A673 (cell line): ENCODE data around the gene MAML2. TPM values are rescaled to one million over a fixed set of nuclear protein-coding genes. Genes with fewer than 3 reads are reported as not detected.

Experiments used
- BruUV-seq: library from RNA; stranded (reverse); fragments of 400-500 nt; replicated peaks from 2 replicates; lab custom pipeline; 2021; lab: Mats Ljungman, UMichigan
- CTCF ChIA-PET: fragments of 300-600 bp; sonication (Branson Sonifier 250); formaldehyde crosslinking; loops from one replicate; lab custom pipeline; 2022; ENCODE audit warnings: antibody characterized with exemption; lab: Charles Lee
- POLR2A ChIA-PET: fragments of 300-600 bp; sonication (Branson Sonifier 250); formaldehyde crosslinking; loops from one replicate; lab custom pipeline; 2022; ENCODE audit warnings: antibody characterized with exemption; ENCODE audit not compliant: low non-redundant PET; lab: Charles Lee
- DNase-seq: peaks from one replicate; pipeline ENCODE4 v3.0.0-alpha.2; 2015; ENCODE audit warnings: low spot score
- H3K27ac ChIP-seq: fragments of 200-600 bp; sonication (generic); 2 replicates; pipeline ENCODE4 v1.5.1; 2016; ENCODE audit warnings: mixed run types, low read depth, mild to moderate bottlenecking, mixed read lengths, antibody characterized with exemption, low read length; ENCODE audit not compliant: poor library complexity, severe bottlenecking
- H3K27me3 ChIP-seq: fragments of 200-600 bp; sonication (generic); replicated peaks from 2 replicates; pipeline ENCODE4 v1.6.1; 2017; ENCODE audit warnings: mixed run types, low read depth, mild to moderate bottlenecking, mixed read lengths, antibody characterized with exemption, low read length; ENCODE audit not compliant: insufficient read depth, poor library complexity
- H3K36me3 ChIP-seq: fragments of 200-600 bp; sonication (generic); 2 replicates; pipeline ENCODE4 v1.6.1; 2016; ENCODE audit warnings: mixed run types, mild to moderate bottlenecking, mixed read lengths, antibody characterized with exemption, low read length; ENCODE audit not compliant: insufficient read depth, poor library complexity, severe bottlenecking
- H3K4me1 ChIP-seq: fragments of 200-600 bp; sonication (generic); 2 replicates; pipeline ENCODE4 v1.6.1; 2017; ENCODE audit warnings: mixed run types, mild to moderate bottlenecking, mixed read lengths, antibody characterized with exemption, low read length; ENCODE audit not compliant: insufficient read depth, poor library complexity, severe bottlenecking
- H3K4me3 ChIP-seq: fragments of 200-600 bp; sonication (generic); 2 replicates; pipeline ENCODE4 v1.5.1; 2016; ENCODE audit warnings: low read depth, mixed run types, mild to moderate bottlenecking, mixed read lengths, low read length; ENCODE audit not compliant: poor library complexity, severe bottlenecking
- H3K9me3 ChIP-seq: fragments of 200-600 bp; sonication (generic); 2 replicates; pipeline ENCODE4 v1.6.1; 2016; ENCODE audit warnings: mixed run types, low read depth, mild to moderate bottlenecking, mixed read lengths, antibody characterized with exemption, low read length; ENCODE audit not compliant: poor library complexity, severe bottlenecking
- CTCF ChIP-seq: fragments of 300-800, 200-600 bp; sonication (generic); conservative IDR thresholded peaks from 2 replicates; pipeline ENCODE4 v1.5.1; 2017; ENCODE audit warnings: low read depth, mild to moderate bottlenecking, antibody characterized with exemption, low read length, moderate library complexity, mixed read lengths
- EZH2 ChIP-seq: fragments of 200-600 bp; sonication (generic); IDR thresholded peaks from 2 replicates; pipeline ENCODE4 v1.6.1; 2017; ENCODE audit warnings: borderline replicate concordance, low read depth, mild to moderate bottlenecking, mixed read lengths, antibody characterized with exemption, low read length; ENCODE audit not compliant: poor library complexity, severe bottlenecking
- intact Hi-C: fragments of 100-400 bp; cut with micrococcal nuclease; formaldehyde crosslinking; loops from one replicate; pipeline ENCODE4 v1.10.0; 2022; ENCODE audit not compliant: unreplicated experiment
- total RNA-seq: library from RNA; stranded (reverse); gene quantifications from 2 replicates; pipeline ENCODE4 v1.2.3, GENCODE V29; 2021

Gene MAML2
- total RNA-seq, 1 experiment from 2014 or later = 6.4 TPM

- Histone ChIP-seq H3K36me3 (no peaks in the 10 kb centered on the region), H3K4me1 (peaks cover 54% of the 10 kb centered on the region), H3K4me3 (no peak overlapping the region), H3K27ac (no peak overlapping the region), H3K9me3 (no peaks in the 10 kb centered on the region), H3K27me3 (no peaks in the 10 kb centered on the region)
- TF ChIP-seq EZH2 (no peak), CTCF (no peak)
- ChIA-PET CTCF (no interaction called here), POLR2A (interaction anchor here (0.5 kb wide), 1 partner anchor 28 kb away, joined by 11 read pairs; no protein-coding TSS in a partner anchor)
- intact Hi-C loops = loop anchor here (5.0 kb wide), 1 partner anchor 64 kb away; no protein-coding TSS in a partner anchor
- BruUV-seq = no TSS peak
- DNase-seq = no peak
These were observed 201.4 kb downstream of the MAML2 start for GRCh38 chr11:96141626-96142025.

- no peaks in the 10 kb centered on the region for H3K27me3 ChIP-seq
- no peak for DNase-seq
These were observed 203.3 kb downstream of the MAML2 start for GRCh38 chr11:96139691-96140090.

GRCh38 chr11:96137373-96137772, 205.6 kb downstream of the MAML2 start:
- no peaks in the 10 kb centered on the region for H3K27me3 ChIP-seq
- no peak for DNase-seq
- CTCF ChIA-PET = no interaction called here

More at GRCh38 chr11:96139691-96140090, 203.3 kb downstream of the MAML2 start:
- H3K27ac ChIP-seq = no peak overlapping the region
- CTCF ChIA-PET = no interaction called here
- H3K36me3 ChIP-seq = no peaks in the 10 kb centered on the region
- no peak overlapping the region for H3K4me3 ChIP-seq
- intact Hi-C loops = loop anchor here (5.0 kb wide), 1 partner anchor 62 kb away; no protein-coding TSS in a partner anchor
- TF ChIP-seq EZH2 (no peak), CTCF (no peak)
- peaks cover 52% of the 10 kb centered on the region for H3K4me1 ChIP-seq
- POLR2A ChIA-PET = no interaction called here
- BruUV-seq = no TSS peak
- H3K9me3 ChIP-seq = no peaks in the 10 kb centered on the region

More at GRCh38 chr11:96137373-96137772, 205.6 kb downstream of the MAML2 start:
- Histone ChIP-seq H3K4me1 (peaks cover 29% of the 10 kb centered on the region), H3K36me3 (no peaks in the 10 kb centered on the region), H3K27ac (no peak overlapping the region), H3K9me3 (no peaks in the 10 kb centered on the region), H3K4me3 (no peak overlapping the region)
- intact Hi-C loops = no loop called here
- POLR2A ChIA-PET = no interaction called here
- BruUV-seq = no TSS peak
- TF ChIP-seq EZH2 (no peak), CTCF (no peak)
